GM19025 (cell line): ENCODE data around the gene FIGN.

Source experiments
- ATAC-seq: cut with Tn5 transposase; IDR thresholded peaks from one replicate; pipeline ENCODE4 v1.9.1; 2021; ENCODE audit warnings: mild to moderate bottlenecking, low read depth, moderate library complexity; ENCODE audit not compliant: unreplicated experiment

Gene FIGN

DNA sequence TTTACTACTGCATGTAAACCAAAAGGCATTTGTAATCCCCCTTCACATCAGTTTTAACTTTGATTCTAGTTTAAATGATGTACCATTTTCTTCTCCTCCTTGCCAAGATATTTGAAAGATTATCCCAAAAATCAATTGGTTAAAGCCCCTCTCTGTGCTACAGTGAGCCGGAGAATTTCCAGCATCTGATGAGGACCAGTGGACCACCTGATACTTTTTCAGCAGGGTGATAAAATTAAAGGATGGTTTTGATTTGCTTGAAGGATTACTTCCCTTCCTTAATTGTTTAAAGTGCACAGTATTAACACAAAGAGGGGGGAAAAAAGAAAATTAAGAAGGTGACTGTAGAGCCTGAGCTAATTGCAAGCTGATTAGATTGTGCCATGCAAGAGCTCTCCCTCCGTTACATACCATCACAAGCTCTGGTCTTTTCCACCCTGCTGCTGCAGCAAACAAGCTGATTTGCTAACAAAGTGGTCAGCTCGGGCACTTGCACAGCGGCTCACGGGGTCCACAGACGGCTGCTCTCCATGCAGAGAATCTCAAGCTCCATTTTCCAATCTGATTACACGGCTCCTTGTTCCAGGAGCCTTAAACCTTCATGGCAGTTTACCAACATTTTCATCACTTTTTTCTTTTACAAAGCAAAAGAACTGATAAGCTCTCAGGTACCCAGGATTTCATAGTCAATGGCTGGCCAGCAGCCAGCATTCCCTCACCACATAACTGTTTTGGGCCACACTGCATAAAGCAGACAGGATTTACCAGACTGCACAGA, 22.1 kb downstream of the FIGN start:
- ATAC-seq, result no peak

GRCh38 chr2:163711699-163712098, 24.1 kb downstream of the FIGN start:
- no peak for ATAC-seq

- no peak for ATAC-seq
Observed at GRCh38 chr2:163711258-163711657, 24.6 kb downstream of the FIGN start.

DNA sequence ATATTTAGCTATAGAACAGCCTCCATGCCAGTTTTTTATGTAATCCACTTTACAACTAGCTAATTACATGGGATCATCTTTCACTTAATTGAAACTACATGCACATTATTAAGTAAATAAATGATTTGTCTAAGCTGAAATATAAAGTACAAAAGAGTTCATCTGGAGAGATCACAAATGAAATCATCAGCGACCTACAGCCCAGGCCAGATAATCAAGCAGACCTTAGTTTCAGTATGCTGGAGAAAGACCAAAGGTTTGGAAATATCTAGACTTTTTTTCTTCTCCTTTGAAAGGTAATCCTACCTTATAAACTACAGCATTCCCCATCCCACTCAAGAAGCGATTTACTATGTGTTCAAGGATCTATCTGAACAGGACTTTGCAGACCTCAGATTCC, 26.5 kb downstream of the FIGN start:
- ATAC-seq, result no peak

DNA sequence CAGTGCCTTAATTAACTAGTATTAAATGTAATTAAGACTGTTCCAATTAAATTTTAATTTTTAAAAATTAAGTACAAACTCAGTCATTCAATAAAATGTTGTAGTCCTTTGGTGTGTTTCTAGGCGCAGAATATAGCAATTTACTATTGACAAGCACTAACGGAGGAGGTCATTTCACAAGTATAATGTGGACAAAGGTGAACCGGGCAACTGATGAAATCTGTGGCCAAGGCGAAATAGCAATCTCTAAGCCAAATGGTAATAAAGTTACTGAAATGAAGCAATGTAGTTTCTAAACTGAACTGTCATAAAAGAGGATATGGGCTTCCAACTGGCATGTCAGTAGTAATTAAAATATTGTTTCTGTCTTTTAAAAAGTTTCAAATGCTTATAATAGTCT, 27.5 kb downstream of the FIGN start:
- ATAC-seq, result no peak

GRCh38 chr2:163703386-163703785, 32.4 kb downstream of the FIGN start:
- ATAC-seq, result peak; percentile 51

GRCh38 chr2:163701399-163702195, 34.2 kb downstream of the FIGN start:
- ATAC-seq, result no peak

GRCh38 chr2:163698857-163699256, 37.0 kb downstream of the FIGN start:
- ATAC-seq, result no peak

GRCh38 chr2:163697846-163698637, 37.8 kb downstream of the FIGN start:
- ATAC-seq, result no peak

GRCh38 chr2:163697429-163697828, 38.4 kb downstream of the FIGN start:
- ATAC-seq, result no peak

DNA sequence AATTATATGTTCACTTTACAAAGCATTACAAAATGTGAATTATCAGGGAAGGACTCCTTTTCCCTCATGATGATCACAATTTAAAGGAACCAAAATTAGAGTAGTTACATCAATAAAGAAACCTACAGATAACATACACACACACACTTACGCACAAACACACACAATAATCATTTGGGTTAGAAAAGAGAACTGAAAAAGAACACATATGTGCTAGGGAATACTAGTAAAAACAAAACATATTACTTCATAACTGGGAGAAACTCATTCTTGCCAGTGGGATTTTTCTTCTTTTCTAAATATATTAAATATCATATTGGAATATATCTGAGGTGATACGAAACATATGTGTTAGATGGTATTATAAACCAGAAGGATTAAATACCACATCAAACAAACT, 42.3 kb downstream of the FIGN start:
- no peak for ATAC-seq

DNA sequence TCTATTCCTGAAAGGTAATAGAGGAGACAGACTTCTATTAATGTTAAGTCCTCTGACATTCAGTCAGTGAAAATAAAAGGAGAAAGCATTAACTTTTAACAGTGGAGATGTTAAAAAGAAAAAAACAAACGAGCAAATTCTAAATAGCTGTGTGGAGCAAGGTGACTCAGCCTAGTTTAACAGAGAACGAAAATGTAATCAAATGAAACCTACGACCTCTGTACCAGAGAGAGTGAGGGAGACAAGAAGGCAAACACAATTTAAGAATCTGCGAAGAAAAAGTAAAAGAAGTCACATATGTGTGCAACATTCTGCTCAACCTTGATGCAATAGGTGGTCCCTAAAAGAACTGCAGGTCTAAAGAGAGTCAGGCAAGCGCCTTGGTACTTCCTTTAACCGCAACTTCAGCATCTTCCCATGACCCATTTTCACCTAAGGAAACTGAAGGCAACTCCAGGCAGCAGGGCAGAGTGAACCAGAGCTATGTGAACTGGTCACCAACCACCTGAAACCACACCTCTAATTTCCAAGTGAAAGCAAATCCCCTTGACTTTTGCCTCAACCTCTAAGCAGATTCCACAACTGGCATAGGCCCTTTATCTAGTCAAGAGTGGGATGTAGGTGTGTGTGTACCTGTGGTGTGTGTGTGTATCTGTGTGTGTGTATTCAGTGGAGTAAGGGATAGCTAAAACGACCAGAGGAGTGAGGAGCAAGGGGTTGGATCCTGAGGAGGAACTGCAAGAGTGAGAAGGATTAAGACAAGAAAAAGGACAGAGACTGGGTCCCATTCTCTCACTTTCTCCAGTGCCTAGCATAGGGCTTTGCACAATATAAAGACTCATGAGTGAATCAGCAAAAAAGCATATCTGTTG, 43.0 kb downstream of the FIGN start:
- ATAC-seq, result no peak

DNA sequence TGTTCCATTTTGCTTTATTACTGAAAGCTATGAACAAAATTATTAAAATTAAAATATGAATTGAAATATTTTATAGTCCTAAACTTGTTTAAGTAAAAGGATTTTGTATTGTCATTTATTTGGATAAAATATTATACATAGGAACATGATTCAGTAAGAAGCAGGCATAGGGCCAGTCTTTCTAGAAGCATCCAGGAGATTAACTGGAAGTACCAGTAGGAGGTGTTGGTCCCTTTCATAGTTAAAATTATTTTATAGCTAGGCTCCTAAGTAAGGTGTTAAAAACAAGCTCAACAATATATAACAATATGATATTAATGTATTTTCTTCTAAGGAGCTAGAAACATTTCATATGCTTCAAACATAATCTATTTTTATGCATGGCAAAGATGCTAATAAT, 43.7 kb downstream of the FIGN start:
- no peak for ATAC-seq

DNA sequence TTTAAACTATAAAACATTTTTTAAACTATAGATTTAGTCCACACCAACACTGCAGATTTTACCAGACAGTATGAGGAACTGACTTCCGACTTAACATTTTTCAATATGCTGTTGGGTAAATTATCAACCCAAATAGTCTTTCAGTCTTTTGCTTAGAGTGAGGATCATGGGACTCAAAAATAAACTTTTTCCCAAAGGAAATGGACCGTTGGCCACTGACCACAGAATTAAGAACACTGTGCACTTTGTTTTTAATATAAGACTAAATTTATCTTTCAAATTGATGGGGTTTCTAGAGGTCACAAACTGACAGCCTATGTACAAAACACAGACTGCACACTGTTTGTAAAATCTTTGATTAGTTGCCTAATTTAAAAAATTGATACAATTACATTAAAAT, 44.9 kb downstream of the FIGN start:
- no peak for ATAC-seq

DNA sequence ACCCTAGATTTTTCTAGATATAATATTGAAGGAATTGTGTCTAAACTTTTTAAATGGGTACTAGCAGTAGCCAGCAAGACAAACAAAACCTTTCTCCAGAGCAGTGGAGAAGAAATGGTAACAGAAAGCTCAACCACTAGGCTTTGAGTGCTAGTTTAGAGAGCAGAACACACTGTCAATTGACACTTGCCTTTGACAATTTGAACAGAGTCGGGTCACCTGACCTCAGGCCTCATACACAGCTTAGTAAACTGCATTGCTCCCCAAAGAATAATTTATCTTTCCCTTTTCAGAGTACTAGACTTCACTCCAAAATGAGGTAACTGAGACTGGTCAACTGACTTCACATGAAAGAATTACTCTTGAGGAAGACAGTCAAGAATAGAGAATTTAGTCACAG, 48.6 kb downstream of the FIGN start:
- ATAC-seq, result no peak

GRCh38 chr2:163686289-163686688, 49.5 kb downstream of the FIGN start:
- no peak for ATAC-seq

GRCh38 chr2:163682695-163683094, 53.1 kb downstream of the FIGN start:
- no peak for ATAC-seq

DNA sequence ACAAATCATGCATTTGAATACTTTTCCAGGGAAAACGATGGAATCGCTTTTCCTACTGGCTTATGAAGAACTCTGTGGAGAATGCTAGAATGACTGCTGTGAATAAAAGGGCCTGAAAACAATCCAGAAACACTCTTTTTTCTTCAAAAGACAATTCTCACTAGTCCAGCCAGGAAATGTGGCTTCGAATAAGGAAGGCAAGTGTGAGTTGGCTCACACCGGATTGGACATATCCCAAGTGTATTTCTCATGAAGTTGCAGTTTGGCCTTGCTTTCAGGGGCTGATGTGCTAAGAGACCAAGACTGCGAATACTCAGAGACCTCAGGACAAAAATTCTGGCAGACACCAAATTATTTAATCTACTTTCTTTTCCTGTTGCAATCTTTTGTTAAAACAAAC, 54.1 kb downstream of the FIGN start:
- no peak for ATAC-seq

GRCh38 chr2:163675388-163675787, 60.4 kb downstream of the FIGN start:
- no peak for ATAC-seq

DNA sequence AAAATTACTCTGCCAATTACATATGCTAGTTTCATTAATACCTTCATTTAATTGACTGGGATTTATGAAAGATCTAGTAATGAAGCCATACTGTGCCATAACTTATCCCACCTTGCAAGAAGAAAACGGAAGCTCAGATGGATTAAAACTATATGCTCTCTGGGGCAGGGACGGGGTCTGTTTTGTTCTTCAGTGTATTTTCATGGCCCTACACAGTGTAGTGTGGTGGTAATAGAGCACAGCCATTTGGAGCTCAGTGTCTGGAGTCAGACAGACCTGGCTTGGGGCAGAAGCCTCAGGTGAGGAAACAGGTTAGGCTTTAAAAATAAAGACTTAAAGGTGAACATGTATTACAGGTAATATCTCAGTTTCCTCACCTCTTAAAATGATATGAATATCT, 62.3 kb downstream of the FIGN start:
- no peak for ATAC-seq
